ENCODE results near the gene CNTNAP1. TPM values are rescaled to one million over a fixed set of nuclear protein-coding genes. Genes with fewer than 3 reads are reported as not detected.

CNTNAP1 gene
- total RNA-seq, 1 donor from 2014 or later = 9.0 TPM

- Histone ChIP-seq H3K36me3 (peaks cover 22% of the 10 kb centered on the region), H3K4me3 (no peak overlapping the region), H3K27me3 (ENCODE audit: low read depth) (no peaks in the 10 kb centered on the region), H3K4me1 (peaks cover 26% of the 10 kb centered on the region), H3K27ac (no peak overlapping the region), H3K9me3 (no peaks in the 10 kb centered on the region)
- ATAC-seq (no peak), DNase-seq (no peak)
- TF ChIP-seq, protein P1, sequence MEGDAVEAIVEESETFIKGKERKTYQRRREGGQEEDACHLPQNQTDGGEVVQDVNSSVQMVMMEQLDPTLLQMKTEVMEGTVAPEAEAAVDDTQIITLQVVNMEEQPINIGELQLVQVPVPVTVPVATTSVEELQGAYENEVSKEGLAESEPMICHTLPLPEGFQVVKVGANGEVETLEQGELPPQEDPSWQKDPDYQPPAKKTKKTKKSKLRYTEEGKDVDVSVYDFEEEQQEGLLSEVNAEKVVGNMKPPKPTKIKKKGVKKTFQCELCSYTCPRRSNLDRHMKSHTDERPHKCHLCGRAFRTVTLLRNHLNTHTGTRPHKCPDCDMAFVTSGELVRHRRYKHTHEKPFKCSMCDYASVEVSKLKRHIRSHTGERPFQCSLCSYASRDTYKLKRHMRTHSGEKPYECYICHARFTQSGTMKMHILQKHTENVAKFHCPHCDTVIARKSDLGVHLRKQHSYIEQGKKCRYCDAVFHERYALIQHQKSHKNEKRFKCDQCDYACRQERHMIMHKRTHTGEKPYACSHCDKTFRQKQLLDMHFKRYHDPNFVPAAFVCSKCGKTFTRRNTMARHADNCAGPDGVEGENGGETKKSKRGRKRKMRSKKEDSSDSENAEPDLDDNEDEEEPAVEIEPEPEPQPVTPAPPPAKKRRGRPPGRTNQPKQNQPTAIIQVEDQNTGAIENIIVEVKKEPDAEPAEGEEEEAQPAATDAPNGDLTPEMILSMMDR (IDR thresholded peaks at IDR 0.05) = no peak
- intact Hi-C loops (cut with DNase I) = no loop called here
These were observed 4.3 kb downstream of the CNTNAP1 start for GRCh38 chr17:42686520-42687128.

DNA sequence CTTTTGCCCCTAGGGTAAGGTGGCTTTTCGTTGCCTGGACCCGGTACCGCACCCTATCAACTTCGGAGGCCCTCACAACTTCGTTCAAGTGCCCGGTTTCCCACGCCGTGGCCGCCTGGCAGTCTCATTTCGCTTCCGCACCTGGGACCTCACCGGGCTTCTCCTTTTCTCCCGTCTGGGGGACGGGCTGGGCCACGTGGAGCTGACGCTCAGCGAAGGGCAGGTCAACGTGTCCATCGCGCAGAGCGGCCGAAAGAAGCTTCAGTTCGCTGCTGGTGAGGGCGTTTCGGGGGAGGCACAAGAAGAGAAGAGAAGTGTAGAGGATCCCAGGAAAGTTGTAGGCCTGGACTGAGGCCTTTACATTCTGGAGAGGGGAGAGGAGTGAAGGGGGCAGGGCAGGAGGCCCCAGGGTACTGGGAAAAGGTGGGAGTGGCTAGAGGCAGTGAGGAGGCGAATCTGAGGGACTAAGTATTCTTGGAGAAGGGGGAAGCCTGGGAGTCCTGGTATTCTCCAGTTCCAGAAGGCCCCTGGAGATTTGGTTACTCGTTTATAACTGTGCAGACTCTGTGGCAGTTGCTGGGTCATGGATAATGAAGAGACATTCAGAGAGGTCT is 5.5 kb downstream of the CNTNAP1 start:
- TF ChIP-seq, protein P1 (IDR thresholded peaks at IDR 0.05) = no peak
- no peak for DNase-seq
- intact Hi-C loops (cut with DNase I) = no loop called here

GRCh38 chr17:42690596-42690995 is 8.3 kb downstream of the CNTNAP1 start:
- TF ChIP-seq, protein P1 (IDR thresholded peaks at IDR 0.05) = no peak
- Histone ChIP-seq H3K27me3 (ENCODE audit: low read depth) (no peaks in the 10 kb centered on the region), H3K27ac (no peak overlapping the region), H3K9me3 (no peaks in the 10 kb centered on the region), H3K36me3 (peaks cover 32% of the 10 kb centered on the region), H3K4me1 (no peaks in the 10 kb centered on the region), H3K4me3 (no peak overlapping the region)
- no peak for ATAC-seq
- no peak for DNase-seq
- intact Hi-C loops (cut with DNase I) = no loop called here

More for the DNA sequence above, 5.5 kb downstream of the CNTNAP1 start:
- Histone ChIP-seq H3K4me1 (peaks cover 14% of the 10 kb centered on the region), H3K4me3 (no peak overlapping the region), H3K27ac (no peak overlapping the region), H3K9me3 (no peaks in the 10 kb centered on the region), H3K27me3 (ENCODE audit: low read depth) (no peaks in the 10 kb centered on the region), H3K36me3 (peaks cover 22% of the 10 kb centered on the region)
- ATAC-seq = no peak

DNA sequence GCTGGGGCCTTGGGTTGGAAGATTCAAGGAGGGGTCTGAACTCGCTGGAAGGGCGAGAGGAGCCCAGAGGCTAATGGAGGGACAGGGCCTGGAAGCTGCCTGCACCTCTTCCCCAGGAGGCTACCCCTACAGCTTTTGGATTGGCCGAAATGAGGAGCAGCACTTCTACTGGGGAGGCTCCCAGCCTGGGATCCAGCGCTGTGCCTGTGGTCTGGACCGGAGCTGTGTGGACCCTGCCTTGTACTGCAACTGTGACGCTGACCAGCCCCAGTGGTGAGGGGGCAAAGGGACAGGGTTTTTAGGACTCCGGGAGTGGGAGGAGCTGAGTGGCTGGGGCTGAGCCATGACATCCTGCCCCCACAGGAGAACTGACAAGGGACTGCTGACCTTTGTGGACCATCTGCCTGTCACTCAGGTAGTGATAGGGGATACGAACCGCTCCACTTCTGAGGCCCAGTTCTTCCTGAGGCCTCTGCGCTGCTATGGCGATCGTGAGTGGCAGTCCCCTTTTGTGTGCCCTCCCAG is 8.8 kb downstream of the CNTNAP1 start:
- Histone ChIP-seq H3K36me3 (peaks cover 37% of the 10 kb centered on the region), H3K4me3 (no peak overlapping the region), H3K4me1 (no peaks in the 10 kb centered on the region), H3K9me3 (no peaks in the 10 kb centered on the region), H3K27ac (no peak overlapping the region), H3K27me3 (ENCODE audit: low read depth) (no peaks in the 10 kb centered on the region)
- no peak for ATAC-seq
- TF ChIP-seq, protein P1 (IDR thresholded peaks at IDR 0.05) = no peak
- DNase-seq = no peak
- intact Hi-C loops (cut with DNase I) = no loop called here

DNA sequence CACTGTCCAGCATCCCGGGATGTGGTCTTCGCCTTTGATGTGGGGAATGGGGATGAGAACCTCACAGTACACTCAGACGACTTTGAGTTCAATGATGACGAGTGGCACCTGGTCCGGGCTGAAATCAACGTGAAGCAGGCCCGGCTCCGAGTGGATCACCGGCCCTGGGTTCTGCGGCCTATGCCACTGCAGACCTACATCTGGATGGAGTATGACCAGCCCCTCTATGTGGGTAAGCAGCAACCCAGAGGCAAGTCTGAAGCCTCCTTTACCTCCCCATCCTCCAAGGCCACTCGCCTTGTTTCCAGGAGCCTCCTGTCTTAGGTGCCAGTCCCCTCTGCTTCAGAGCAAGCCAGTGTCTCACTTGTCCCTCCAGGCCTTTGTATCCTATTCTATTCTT is 10.2 kb downstream of the CNTNAP1 start:
- no peak for ATAC-seq
- intact Hi-C loops (cut with DNase I) = no loop called here
- Histone ChIP-seq H3K4me3 (no peak overlapping the region), H3K27me3 (ENCODE audit: low read depth) (no peaks in the 10 kb centered on the region), H3K9me3 (no peaks in the 10 kb centered on the region), H3K4me1 (no peaks in the 10 kb centered on the region), H3K36me3 (peaks cover 47% of the 10 kb centered on the region), H3K27ac (no peak overlapping the region)
- TF ChIP-seq, protein P1 (IDR thresholded peaks at IDR 0.05) = no peak
- DNase-seq = no peak
